CD4-positive, alpha-beta T cell treated with Interferon gamma for 1 hour (primary cell): ENCODE data around the gene RBM12.
A peak's percentile ranks its signal among the peaks of the same experiment; 100 is the strongest.
"Not testable (repeated sequence)": the region's sequence is repeated elsewhere in the genome, so short reads cannot be mapped to it uniquely, and the experiment has no call there.

Experiments used
- DNase-seq: peaks from one replicate; pipeline ENCODE4 v3.0.0-alpha.2; 2020

RBM12 gene

GRCh38 chr20:35697696-35698297 is 33.1 kb upstream of the RBM12 start:
- DNase-seq: no peak

- DNase-seq: no peak
These were observed 31.3 kb upstream of the RBM12 start for GRCh38 chr20:35695978-35696377.

GRCh38 chr20:35695245-35695749 is 30.6 kb upstream of the RBM12 start:
- DNase-seq: no peak

- no peak for DNase-seq
These were observed 25.6 kb upstream of the RBM12 start for GRCh38 chr20:35690265-35690664.

GRCh38 chr20:35686872-35687271 is 22.2 kb upstream of the RBM12 start:
- not testable (repeated sequence) for DNase-seq

- DNase-seq: not testable (repeated sequence)
These were observed 20.7 kb upstream of the RBM12 start for GRCh38 chr20:35685368-35685767.

GRCh38 chr20:35681960-35682359 is 17.3 kb upstream of the RBM12 start:
- no peak for DNase-seq

- DNase-seq: no peak
These were observed 15.9 kb upstream of the RBM12 start for GRCh38 chr20:35680452-35681183.

- no peak for DNase-seq
These were observed 10.2 kb upstream of the RBM12 start for GRCh38 chr20:35674921-35675320.

- no peak for DNase-seq
These were observed 9.2 kb upstream of the RBM12 start for GRCh38 chr20:35673884-35674283.

GRCh38 chr20:35669681-35670080 is 5.0 kb upstream of the RBM12 start:
- DNase-seq: no peak

GRCh38 chr20:35669221-35669620 is 4.5 kb upstream of the RBM12 start:
- DNase-seq: no peak

- DNase-seq: no peak
These were observed 1.2 kb upstream of the RBM12 start for GRCh38 chr20:35665949-35666288.

- peak; percentile 77 for DNase-seq
These were observed 909 bp downstream of the RBM12 start for GRCh38 chr20:35663516-35664465.

GRCh38 chr20:35662551-35662950 is 2.1 kb downstream of the RBM12 start:
- no peak for DNase-seq

- no peak for DNase-seq
These were observed 2.8 kb downstream of the RBM12 start for GRCh38 chr20:35661908-35662307.

GRCh38 chr20:35661053-35661452 is 3.6 kb downstream of the RBM12 start:
- DNase-seq: no peak

- no peak for DNase-seq
These were observed 4.4 kb downstream of the RBM12 start for GRCh38 chr20:35660122-35660937.

GRCh38 chr20:35657271-35657670 is 7.4 kb downstream of the RBM12 start:
- no peak for DNase-seq

- no peak for DNase-seq
These were observed 10.3 kb downstream of the RBM12 start for GRCh38 chr20:35654415-35654814.

- DNase-seq: no peak
These were observed 10.8 kb downstream of the RBM12 start for GRCh38 chr20:35653893-35654292.

- DNase-seq: no peak
These were observed 11.3 kb downstream of the RBM12 start for GRCh38 chr20:35653430-35653734.
